Choroid plexus epithelial cell (primary cell): ENCODE data around the gene TTF2.

ENCODE experiments used
- DNase-seq: peaks from one replicate; pipeline ENCODE4 v3.0.0-alpha.2; 2010; ENCODE audit warnings: low read depth
- H3K4me3 ChIP-seq: 2 replicates; pipeline ENCODE4 v1.5.1; 2011; ENCODE audit warnings: low read depth, mild to moderate bottlenecking, control low read depth, low read length, moderate library complexity
- TF ChIP-seq, protein P1 (sequence below): conservative IDR thresholded peaks from 2 replicates; pipeline ENCODE4 v1.5.1; 2011; ENCODE audit warnings: low read depth, mild to moderate bottlenecking, control low read depth, inconsistent platforms, low read length, moderate library complexity

Gene TTF2

DNA sequence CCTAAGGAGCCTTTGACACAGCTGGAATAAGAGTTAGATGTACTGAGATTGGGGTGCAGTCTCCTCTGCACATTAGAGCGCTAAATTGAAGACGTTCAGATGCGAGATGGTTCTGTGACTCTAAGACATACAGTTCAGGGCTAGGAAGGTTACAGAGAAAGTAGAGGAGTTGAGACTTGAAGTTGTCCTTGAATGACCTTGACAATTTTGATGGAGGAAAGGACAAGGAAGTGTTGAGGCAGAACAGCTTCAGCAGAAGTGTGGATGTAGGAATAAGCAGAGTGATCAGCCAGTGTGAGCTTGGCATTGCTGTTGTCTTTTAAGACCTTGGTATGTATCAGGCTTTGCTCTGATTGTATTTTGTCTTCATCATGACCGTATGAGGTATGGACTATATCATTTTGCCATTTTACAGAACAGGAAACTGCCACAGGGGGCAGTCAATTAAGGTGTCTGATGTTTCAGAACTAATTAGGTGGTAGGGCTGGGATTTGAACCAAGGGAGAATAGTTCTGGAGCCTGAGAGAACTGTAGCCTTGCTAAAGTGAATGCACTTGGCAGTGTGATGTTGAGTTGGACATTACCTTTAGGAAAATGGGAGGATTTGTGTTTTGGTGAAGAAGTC is 9.2 kb downstream of the TTF2 start:
- DNase-seq = no peak
- no peak overlapping the region for H3K4me3 ChIP-seq
- TF ChIP-seq, protein P1, sequence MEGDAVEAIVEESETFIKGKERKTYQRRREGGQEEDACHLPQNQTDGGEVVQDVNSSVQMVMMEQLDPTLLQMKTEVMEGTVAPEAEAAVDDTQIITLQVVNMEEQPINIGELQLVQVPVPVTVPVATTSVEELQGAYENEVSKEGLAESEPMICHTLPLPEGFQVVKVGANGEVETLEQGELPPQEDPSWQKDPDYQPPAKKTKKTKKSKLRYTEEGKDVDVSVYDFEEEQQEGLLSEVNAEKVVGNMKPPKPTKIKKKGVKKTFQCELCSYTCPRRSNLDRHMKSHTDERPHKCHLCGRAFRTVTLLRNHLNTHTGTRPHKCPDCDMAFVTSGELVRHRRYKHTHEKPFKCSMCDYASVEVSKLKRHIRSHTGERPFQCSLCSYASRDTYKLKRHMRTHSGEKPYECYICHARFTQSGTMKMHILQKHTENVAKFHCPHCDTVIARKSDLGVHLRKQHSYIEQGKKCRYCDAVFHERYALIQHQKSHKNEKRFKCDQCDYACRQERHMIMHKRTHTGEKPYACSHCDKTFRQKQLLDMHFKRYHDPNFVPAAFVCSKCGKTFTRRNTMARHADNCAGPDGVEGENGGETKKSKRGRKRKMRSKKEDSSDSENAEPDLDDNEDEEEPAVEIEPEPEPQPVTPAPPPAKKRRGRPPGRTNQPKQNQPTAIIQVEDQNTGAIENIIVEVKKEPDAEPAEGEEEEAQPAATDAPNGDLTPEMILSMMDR = no peak

GRCh38 chr1:117070124-117070523 is 10.0 kb downstream of the TTF2 start:
- H3K4me3 ChIP-seq = no peak overlapping the region
- TF ChIP-seq, protein P1 = no peak
- DNase-seq = peak; percentile 51

DNA sequence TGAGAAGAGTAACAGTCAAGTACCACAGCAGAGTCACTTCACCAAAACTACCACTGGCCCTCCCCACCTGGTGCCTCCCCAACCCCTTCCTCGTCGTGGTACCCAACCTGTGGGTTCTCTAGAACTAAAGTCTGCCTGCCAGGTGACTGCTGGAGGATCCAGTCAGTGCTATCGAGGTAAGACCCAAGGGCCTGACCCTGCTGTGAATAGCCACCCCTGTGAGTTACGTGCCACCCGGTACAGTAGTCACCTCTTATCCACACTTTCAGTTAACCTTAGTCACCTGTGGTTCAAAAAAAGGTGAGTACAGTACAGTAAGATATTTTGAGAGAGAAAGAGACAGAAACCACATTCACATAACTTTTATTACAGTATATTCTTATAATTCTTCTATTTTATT is 16.5 kb downstream of the TTF2 start:
- no peak overlapping the region for H3K4me3 ChIP-seq
- DNase-seq = no peak
- TF ChIP-seq, protein P1 = no peak

DNA sequence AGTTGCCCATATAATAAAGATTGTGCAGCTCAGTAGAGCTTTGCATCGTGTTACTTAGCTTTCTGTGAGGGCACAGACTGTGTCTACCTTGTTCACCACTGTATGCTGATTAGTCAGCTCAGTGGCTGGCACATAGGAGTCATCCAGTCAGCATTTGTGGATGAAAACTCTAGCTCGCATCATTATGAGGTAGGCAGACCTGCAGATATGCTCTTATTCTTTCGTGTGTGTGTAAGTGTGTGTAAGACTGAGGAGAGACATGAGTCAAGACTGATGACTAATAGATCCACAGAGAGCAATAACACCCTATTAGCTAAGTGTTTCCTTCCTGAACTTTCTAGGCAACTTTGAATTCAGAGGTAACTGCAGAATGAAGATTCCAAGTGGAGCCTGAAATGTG is 17.1 kb downstream of the TTF2 start:
- no peak overlapping the region for H3K4me3 ChIP-seq
- TF ChIP-seq, protein P1 = no peak
- peak; percentile 91 for DNase-seq

GRCh38 chr1:117079737-117080136 is 19.6 kb downstream of the TTF2 start:
- TF ChIP-seq, protein P1 = no peak

DNA sequence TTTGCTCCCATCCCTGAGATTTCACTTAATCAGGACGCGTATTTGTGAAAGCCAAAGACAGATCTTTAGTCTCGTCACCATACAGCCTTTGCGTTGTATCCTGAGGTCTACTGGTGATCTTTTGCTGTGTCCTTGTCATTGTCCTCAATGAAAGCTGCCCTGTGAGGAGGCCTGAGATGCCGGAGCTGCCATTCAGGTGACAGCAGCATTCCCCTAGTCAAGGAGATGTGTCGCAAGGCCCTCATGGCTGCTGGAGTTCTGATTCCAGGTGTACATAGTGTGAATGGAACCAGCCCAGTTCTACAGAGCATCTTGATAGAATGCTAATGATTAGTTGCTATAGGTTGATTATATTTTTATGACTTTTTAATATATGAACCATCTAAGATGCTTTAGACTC is 24.1 kb downstream of the TTF2 start:
- no peak overlapping the region for H3K4me3 ChIP-seq
- DNase-seq = no peak
- TF ChIP-seq, protein P1 = no peak

More at GRCh38 chr1:117079737-117080136, 19.6 kb downstream of the TTF2 start:
- no peak for DNase-seq
- no peak overlapping the region for H3K4me3 ChIP-seq

DNA sequence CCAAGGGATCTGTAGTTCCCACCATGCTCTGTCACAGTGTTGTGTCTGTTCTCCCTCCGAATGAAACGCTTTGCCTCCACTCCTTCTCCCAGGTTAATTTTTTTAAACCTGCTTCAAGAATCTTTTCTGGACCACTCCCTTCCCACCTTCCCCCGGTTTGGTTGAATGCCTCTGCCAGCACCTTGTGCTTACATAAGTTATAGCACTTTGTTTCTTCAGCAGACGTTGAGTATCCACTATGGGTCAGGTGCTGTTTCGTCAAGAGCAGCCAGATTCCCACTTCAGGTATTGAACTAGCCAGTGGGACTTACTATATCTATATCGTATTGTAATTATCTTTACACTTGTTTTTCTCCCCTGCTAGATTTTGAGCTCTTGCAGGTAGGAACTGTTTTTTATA is 27.6 kb downstream of the TTF2 start:
- TF ChIP-seq, protein P1 = no peak
- H3K4me3 ChIP-seq = no peak overlapping the region
- no peak for DNase-seq
